Epithelial cell of prostate (primary cell): Measurements from ENCODE around the gene GOLGA1.
"Not testable (repeated sequence)": the region's sequence is repeated elsewhere in the genome, so short reads cannot be mapped to it uniquely, and the experiment has no call there.

Experiments
- DNase-seq: peaks from one replicate; pipeline ENCODE4 v3.0.0-alpha.2; 2011; ENCODE audit warnings: low read depth, low spot score
- H3K27ac ChIP-seq: fragments of 450-650 bp; 2 replicates; pipeline ENCODE4 v1.5.1; 2017; ENCODE audit warnings: mild to moderate bottlenecking

The GOLGA1 gene

DNA sequence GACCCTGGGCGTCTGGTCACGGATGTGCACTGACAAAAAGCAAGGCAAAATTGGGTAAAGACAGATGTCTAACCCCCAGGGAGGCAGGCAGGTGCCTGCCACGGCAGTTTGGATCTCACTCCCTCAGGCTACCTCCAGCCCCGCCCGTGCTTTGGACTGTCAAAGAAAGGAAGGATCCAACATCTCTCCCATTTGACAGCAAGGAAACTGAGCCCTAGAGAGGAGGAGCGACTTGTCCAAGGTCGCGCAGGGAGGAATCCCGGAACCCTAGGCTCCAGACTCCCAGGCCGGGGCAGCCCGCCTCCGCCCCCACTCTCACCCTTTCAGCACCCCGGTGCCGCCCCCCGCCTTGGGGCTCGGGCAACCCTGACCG is 376 bp downstream of the GOLGA1 start:
- H3K27ac ChIP-seq, result peak overlapping the region; percentile 94
- no peak for DNase-seq

- DNase-seq, result no peak
- H3K27ac ChIP-seq, result peak overlapping the region; percentile 94
Observed at GRCh38 chr9:124939944-124940343, 939 bp downstream of the GOLGA1 start.

GRCh38 chr9:124934290-124934689 is 6.6 kb downstream of the GOLGA1 start:
- no peak for DNase-seq
- no peak overlapping the region for H3K27ac ChIP-seq

- no peak overlapping the region for H3K27ac ChIP-seq
- DNase-seq, result no peak
Observed at GRCh38 chr9:124932333-124932732, 8.6 kb downstream of the GOLGA1 start.

- no peak for DNase-seq
- H3K27ac ChIP-seq, result no peak overlapping the region
Observed at GRCh38 chr9:124929464-124929863, 11.4 kb downstream of the GOLGA1 start.

GRCh38 chr9:124928116-124928515 is 12.8 kb downstream of the GOLGA1 start:
- no peak for DNase-seq
- H3K27ac ChIP-seq, result no peak overlapping the region

- DNase-seq, H3K27ac ChIP-seq: not testable (repeated sequence)
Observed at GRCh38 chr9:124920394-124920793, 20.5 kb downstream of the GOLGA1 start.

- no peak for DNase-seq
- H3K27ac ChIP-seq, result no peak overlapping the region
Observed at GRCh38 chr9:124914753-124915405, 26.0 kb downstream of the GOLGA1 start.

DNA sequence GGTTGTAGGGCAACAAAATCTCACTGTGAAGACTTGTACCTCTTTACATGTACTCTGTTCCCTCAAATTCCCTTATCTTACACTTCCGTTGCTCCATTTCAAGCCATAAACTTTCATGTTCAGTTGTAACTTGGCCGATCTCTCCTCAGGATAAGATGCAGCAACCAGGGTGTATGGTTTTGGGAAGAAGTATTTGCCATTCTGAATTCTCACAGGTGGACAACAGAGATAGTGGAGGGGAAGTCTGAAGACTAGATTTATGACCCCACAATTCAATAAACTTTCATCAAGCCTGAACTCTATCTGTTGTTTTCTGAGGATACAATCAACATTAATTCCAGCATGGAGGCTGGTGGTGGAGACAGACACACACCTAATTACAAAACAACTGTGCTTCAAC is 27.5 kb downstream of the GOLGA1 start:
- DNase-seq, result no peak
- no peak overlapping the region for H3K27ac ChIP-seq

- no peak for DNase-seq
- no peak overlapping the region for H3K27ac ChIP-seq
Observed at GRCh38 chr9:124911766-124912165, 29.1 kb downstream of the GOLGA1 start.

- no peak for DNase-seq
- H3K27ac ChIP-seq, result no peak overlapping the region
Observed at GRCh38 chr9:124908098-124908497, 32.8 kb downstream of the GOLGA1 start.

DNA sequence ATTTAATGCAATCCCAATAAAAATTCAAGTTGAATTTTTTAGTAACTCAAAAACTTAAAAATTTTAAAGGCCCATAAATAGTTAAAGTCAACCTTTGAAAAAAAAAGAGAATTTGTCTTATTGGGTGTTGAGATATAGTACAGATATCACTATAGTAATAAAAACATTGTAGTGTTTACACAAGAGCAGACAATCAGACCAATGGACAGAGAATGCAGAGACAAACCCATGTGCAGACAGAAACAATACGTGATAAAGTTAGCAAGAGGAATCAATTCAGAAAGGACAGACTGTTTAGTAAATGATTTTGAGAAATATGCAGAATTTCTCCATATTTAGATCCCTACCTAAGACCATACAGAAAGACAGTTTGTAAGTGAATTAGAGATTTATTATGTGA is 33.9 kb downstream of the GOLGA1 start:
- no peak for DNase-seq
- no peak overlapping the region for H3K27ac ChIP-seq

DNA sequence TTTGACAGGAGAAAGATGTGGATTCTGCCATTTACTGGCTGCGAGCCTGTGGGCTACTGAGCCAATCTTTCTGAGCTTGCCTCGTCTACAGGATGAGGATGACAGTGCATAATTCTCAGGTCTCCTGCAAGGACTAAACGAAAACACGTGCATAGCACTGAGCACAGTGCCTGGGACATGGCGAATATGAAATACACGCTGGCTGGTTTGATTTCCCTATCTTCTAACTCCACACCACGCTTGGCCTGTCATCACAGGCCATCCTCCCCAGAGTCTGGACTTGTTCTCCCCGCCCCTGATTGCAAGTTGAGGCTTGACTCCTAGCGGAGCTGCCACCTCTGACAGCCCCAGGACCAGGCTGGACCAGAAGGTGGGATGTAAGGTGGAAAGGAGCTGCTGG is 41.0 kb downstream of the GOLGA1 start:
- H3K27ac ChIP-seq, result peak overlapping the region; percentile 79
- peak; percentile 5 for DNase-seq

DNA sequence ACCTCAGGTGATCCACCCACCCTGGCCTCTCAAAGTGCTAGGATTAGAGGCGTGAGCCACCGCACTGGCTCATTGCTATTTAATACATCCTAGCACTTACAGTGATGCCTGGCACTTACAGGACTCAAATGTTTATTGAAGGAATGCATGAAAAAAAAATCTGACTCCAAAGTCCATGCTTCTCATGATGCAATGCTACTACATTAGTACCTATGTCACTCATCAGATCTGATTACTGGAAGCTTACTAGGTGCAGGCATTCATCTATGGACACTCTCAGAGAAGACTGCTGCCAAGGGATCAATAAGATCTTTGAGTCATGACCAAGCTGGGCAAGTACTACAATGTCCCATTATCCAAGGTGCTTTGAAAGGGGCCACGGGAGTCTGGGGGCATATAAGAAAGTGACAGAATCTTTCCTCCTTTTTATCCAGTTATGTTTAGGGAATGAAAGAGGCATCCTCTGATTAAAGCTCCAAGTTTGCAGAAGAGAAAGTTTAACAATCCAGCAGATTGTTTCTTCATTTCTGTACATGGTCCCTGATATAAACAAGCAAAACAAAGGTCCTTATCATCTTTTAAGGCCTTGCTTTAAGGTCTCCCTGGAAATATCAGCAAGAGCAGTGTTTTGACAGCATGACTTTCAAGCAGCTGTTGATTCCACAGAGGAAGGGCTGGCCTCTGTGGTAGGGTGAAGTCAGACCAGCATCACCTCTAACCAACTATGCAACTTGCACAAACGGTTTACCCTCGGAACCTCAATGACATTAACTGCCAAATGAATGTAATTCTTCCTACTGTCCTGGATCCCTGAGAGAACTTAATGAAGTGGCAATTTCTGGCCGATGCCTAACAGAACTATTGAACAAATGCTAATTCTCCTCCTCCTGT is 43.1 kb downstream of the GOLGA1 start:
- H3K27ac ChIP-seq, result no peak overlapping the region
- no peak for DNase-seq

- DNase-seq, result no peak
Observed at GRCh38 chr9:124894741-124895170, 46.1 kb downstream of the GOLGA1 start.

DNA sequence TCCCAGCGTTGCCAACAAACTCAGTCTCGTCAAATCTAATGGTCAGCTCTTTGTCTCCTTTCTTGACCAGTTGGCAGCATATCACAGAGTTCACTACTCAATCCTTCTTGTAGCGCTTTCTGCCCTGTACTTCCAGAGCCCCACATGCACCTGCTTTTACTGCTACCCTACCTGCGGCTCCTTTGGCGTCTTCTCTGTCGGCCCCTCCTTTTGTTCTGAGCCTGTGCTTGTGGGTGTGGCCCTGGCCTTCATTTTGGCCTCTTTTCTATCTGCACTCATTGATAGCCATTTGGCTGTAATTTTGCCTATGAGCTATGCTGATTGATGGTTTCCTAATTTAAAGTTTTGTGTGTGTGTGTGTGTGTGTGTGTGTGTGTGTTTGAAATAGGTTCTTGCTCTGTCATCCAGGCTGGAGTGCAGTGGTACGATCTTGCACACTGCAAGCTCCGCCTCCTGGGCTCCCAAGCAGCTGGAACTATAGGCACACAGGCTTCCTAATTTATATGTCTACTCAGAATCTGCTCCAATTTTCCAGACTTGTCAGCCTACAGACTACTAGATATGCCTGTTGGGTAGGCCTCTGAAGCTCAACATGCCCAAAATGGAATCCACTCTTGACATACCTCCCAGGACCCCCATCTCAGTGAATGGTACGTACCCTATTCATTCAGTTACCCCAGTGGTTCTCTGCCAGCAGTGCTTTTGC is 46.7 kb downstream of the GOLGA1 start:
- DNase-seq, result no peak
- H3K27ac ChIP-seq, result no peak overlapping the region

More at GRCh38 chr9:124894741-124895170, 46.1 kb downstream of the GOLGA1 start:
- no peak overlapping the region for H3K27ac ChIP-seq

DNA sequence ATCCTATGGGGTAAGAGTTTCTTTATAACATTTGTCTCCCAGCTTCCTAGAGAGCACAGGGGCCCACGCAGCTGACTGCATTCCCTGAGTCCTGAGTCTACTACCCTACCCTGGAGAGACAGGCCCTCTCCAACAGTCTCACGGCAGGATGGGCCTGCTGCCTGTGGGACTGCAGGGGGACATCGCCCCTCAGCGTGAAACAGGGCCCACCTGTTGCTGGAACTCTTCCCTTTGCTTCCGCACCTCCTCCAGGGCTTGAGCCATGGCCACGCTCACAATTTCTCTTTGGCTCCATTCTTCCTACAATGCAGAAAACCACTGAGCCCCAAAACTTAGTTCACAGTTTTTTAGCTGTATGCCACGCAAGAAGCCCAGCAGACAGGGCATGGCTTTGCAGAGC is 50.7 kb downstream of the GOLGA1 start:
- no peak for DNase-seq
- no peak overlapping the region for H3K27ac ChIP-seq

- no peak for DNase-seq
- H3K27ac ChIP-seq, result no peak overlapping the region
Observed at GRCh38 chr9:124889006-124889405, 51.9 kb downstream of the GOLGA1 start.

DNA sequence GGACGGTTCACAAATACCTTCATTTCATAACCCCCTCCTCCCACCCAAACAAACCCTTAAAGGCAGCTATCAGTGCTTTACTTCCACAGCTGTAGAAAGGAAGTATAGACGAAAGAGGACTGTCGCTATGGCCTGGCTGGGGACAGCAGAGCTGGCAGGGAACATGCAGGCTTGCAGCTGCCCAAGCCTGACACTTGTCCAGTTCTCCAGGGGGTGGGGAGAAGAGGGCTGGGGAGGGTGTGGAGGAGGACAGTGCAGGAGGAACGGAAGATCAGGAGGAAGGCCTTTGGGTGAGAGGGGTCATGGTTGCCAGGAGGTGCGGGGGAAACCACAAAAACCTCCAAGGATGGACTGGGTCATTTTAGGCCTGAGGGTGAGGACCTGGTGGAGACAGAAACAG is 53.1 kb downstream of the GOLGA1 start:
- DNase-seq, result no peak

GRCh38 chr9:124886866-124887492 is 53.9 kb downstream of the GOLGA1 start:
- no peak overlapping the region for H3K27ac ChIP-seq
- no peak for DNase-seq

More for the DNA sequence above, 53.1 kb downstream of the GOLGA1 start:
- no peak overlapping the region for H3K27ac ChIP-seq
